K562 (cell line): Measurements from ENCODE around the gene MDM1. TPM values are rescaled to one million over a fixed set of nuclear protein-coding genes. Genes with fewer than 3 reads are reported as not detected.

ENCODE experiments used
- HCFC1 ChIP-seq: IDR thresholded peaks from 2 replicates; pipeline ENCODE4 v1.6.1; 2012; ENCODE audit warnings: low read depth, low read length, improper control_type of control experiment
- HDAC2 ChIP-seq: fragments of 450-650 bp; IDR thresholded peaks from 2 replicates; pipeline ENCODE4 v1.6.1; 2016; ENCODE audit warnings: mild to moderate bottlenecking
- NBN ChIP-seq: fragments of 450-650 bp; IDR thresholded peaks from 2 replicates; pipeline ENCODE4 v1.6.1; 2016; ENCODE audit warnings: low read depth, mild to moderate bottlenecking
- NFE2 ChIP-seq: IDR thresholded peaks from 2 replicates; pipeline ENCODE4 v1.6.1; 2014; ENCODE audit warnings: antibody characterized with exemption, low read depth
- NR2F6 ChIP-seq: fragments of 450-650 bp; formaldehyde crosslinking; IDR thresholded peaks from 2 replicates; pipeline ENCODE4 v1.4.0; 2020; ENCODE audit warnings: mild to moderate bottlenecking
- POLR2G ChIP-seq: fragments of 200-400 bp; formaldehyde crosslinking; IDR thresholded peaks from 2 replicates; pipeline ENCODE4 v1.6.1; 2017; ENCODE audit warnings: low read depth, mild to moderate bottlenecking, antibody characterized with exemption, low read length, moderate library complexity
- TRIM24 ChIP-seq, 2 experiments: fragments of 450-650 bp; IDR thresholded peaks; 2 replicates each; pipeline ENCODE4 v1.6.1; 2016
- ZC3H11A ChIP-seq: IDR thresholded peaks from 2 replicates; pipeline ENCODE4 v1.6.1; 2012; ENCODE audit warnings: low read depth, low read length, improper control_type of control experiment
- polyA plus RNA-seq, 8 experiments: library from polyadenylated mRNA; depleted of rRNA in 4 of 8; stranded (reverse) in 5 of 8; unstranded in 3 of 8; fragments of >200 nt; fragmentation: Nextera tagmentation in 2 of 8; fragmentation: Illumina TruSeq in 1 of 8; extraction: Ambion mirVana in 2 of 8; extraction: Trizol in 1 of 8; gene quantifications; 2 replicates each; pipeline versions ENCODE4 v1.2.1 to v1.2.3, GENCODE V29; 2011 to 2014; ENCODE audit warnings: inconsistent platforms in 1 of 8, missing spikeins in 1 of 8
- total RNA-seq, 7 experiments: library from RNA; depleted of rRNA in 6 of 7; stranded (reverse); fragments of >200 nt in 6 of 7; fragmentation: Illumina TruSeq in 2 of 7; extraction: Trizol in 2 of 7; gene quantifications; 2 replicates each; pipeline versions ENCODE4 v1.2.1 to v1.2.3, GENCODE V29; 2011 to 2021; ENCODE audit warnings: low replicate concordance in 1 of 7
- TF ChIP-seq, protein P1 (sequence below): fragments of 450-650 bp; IDR thresholded peaks from 2 replicates; pipeline ENCODE4 v1.6.1; 2017; ENCODE audit warnings: antibody characterized with exemption
- TF ChIP-seq, protein P2 (sequence below), 2 experiments: fragments of 450-650 bp; IDR thresholded peaks; 2 replicates each; pipeline ENCODE4 v1.6.1; 2016
- TF ChIP-seq, protein P3 (sequence below): sonication (generic); formaldehyde crosslinking; IDR thresholded peaks from 2 replicates; pipeline ENCODE4 v1.8.0; 2022; ENCODE audit warnings: missing genetic modification reagents, mild to moderate bottlenecking, borderline replicate concordance
- TF ChIP-seq, protein P4 (sequence below): fragments of 200-800 bp; sonication (Bioruptor generic); IDR thresholded peaks from 2 replicates; pipeline ENCODE4 v1.6.1; 2017; ENCODE audit warnings: missing genetic modification characterization, missing compliant biosample characterization
- TF ChIP-seq, protein P5 (sequence below): fragments of 200-800 bp; sonication (Bioruptor generic); IDR thresholded peaks from 2 replicates; pipeline ENCODE4 v1.6.1; 2017; ENCODE audit warnings: missing genetic modification characterization, missing compliant biosample characterization

MDM1 gene
- total and polyA plus RNA-seq, 9 of the 15 experiments (the other 6 are each of a cell fraction or from before 2014, with no cell fraction given) = 7.5 to 16.8 (median 13.1) TPM

DNA sequence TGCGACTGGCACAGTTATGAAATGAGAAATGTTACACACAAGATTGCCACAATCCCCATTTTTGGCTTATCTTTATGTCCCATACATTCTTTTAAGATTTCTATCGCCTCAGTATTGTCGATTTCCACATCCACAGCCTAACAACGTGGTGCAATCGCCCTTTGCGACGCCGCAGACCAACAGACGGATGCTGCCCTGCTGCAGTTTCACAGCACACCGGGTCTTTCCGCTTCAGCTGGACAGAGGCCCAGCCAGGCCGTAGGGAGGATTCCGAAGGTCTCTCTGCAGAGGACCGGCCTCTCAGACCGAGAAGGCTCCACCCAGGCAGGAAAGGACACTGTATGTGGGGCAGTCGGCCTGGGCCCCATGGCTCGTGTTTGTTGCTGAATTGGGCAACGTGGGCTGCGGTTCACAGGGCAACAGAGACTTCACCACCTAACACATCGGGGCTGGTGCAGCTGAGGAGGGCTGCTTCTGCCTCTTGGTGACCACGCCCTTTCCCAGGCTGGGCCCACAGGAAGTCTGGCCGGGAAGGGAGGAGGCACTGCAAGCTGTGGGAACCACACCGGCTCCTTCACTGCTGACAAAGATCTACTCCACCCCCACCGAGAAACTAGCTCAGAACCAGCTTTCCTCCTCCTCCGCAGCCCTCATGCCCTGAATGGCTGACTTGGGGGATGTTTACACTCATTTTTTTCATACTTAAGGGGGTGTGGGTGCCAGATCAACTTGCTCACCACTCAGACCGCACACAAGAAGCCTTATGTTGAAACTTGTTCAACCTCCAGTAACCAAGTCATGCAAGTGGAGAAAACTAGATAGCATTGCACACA lies 32.9 kb upstream of the MDM1 start (continued):
- TF ChIP-seq NR2F6 (CRISPR knock-in tag) = no peak
- TF ChIP-seq NFE2 = peak; percentile 37; the same call in 1 of the 2 replicates
- peak; percentile 87 for TF ChIP-seq POLR2G
- TF ChIP-seq, protein P1, sequence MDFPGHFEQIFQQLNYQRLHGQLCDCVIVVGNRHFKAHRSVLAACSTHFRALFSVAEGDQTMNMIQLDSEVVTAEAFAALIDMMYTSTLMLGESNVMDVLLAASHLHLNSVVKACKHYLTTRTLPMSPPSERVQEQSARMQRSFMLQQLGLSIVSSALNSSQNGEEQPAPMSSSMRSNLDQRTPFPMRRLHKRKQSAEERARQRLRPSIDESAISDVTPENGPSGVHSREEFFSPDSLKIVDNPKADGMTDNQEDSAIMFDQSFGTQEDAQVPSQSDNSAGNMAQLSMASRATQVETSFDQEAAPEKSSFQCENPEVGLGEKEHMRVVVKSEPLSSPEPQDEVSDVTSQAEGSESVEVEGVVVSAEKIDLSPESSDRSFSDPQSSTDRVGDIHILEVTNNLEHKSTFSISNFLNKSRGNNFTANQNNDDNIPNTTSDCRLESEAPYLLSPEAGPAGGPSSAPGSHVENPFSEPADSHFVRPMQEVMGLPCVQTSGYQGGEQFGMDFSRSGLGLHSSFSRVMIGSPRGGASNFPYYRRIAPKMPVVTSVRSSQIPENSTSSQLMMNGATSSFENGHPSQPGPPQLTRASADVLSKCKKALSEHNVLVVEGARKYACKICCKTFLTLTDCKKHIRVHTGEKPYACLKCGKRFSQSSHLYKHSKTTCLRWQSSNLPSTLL = no peak
- TF ChIP-seq TRIM24 (IDR thresholded peaks at IDR 0.05) = peak; percentile 31 to 40; a peak in 1 of 4 replicates
- TF ChIP-seq HDAC2 = peak; percentile 90
- TF ChIP-seq NBN = peak; percentile 63; the same call in 1 of the 2 replicates
- TF ChIP-seq, protein P2, sequence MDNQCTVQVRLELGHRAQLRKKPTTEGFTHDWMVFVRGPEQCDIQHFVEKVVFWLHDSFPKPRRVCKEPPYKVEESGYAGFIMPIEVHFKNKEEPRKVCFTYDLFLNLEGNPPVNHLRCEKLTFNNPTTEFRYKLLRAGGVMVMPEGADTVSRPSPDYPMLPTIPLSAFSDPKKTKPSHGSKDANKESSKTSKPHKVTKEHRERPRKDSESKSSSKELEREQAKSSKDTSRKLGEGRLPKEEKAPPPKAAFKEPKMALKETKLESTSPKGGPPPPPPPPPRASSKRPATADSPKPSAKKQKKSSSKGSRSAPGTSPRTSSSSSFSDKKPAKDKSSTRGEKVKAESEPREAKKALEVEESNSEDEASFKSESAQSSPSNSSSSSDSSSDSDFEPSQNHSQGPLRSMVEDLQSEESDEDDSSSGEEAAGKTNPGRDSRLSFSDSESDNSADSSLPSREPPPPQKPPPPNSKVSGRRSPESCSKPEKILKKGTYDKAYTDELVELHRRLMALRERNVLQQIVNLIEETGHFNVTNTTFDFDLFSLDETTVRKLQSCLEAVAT (IDR thresholded peaks at IDR 0.05) = peak in 1 of 2 experiments; percentile 97; a peak in 2 of 4 replicates
- TF ChIP-seq, protein P3, sequence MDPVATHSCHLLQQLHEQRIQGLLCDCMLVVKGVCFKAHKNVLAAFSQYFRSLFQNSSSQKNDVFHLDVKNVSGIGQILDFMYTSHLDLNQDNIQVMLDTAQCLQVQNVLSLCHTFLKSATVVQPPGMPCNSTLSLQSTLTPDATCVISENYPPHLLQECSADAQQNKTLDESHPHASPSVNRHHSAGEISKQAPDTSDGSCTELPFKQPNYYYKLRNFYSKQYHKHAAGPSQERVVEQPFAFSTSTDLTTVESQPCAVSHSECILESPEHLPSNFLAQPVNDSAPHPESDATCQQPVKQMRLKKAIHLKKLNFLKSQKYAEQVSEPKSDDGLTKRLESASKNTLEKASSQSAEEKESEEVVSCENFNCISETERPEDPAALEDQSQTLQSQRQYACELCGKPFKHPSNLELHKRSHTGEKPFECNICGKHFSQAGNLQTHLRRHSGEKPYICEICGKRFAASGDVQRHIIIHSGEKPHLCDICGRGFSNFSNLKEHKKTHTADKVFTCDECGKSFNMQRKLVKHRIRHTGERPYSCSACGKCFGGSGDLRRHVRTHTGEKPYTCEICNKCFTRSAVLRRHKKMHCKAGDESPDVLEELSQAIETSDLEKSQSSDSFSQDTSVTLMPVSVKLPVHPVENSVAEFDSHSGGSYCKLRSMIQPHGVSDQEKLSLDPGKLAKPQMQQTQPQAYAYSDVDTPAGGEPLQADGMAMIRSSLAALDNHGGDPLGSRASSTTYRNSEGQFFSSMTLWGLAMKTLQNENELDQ (CRISPR knock-in tag) = no peak
- 0 out of 2 replicates have a peak, but pooled peaks have one; percentile 44 for TF ChIP-seq ZC3H11A
- TF ChIP-seq, protein P4, sequence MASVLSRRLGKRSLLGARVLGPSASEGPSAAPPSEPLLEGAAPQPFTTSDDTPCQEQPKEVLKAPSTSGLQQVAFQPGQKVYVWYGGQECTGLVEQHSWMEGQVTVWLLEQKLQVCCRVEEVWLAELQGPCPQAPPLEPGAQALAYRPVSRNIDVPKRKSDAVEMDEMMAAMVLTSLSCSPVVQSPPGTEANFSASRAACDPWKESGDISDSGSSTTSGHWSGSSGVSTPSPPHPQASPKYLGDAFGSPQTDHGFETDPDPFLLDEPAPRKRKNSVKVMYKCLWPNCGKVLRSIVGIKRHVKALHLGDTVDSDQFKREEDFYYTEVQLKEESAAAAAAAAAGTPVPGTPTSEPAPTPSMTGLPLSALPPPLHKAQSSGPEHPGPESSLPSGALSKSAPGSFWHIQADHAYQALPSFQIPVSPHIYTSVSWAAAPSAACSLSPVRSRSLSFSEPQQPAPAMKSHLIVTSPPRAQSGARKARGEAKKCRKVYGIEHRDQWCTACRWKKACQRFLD = no peak
- TF ChIP-seq HCFC1 = no peak
- TF ChIP-seq, protein P5, sequence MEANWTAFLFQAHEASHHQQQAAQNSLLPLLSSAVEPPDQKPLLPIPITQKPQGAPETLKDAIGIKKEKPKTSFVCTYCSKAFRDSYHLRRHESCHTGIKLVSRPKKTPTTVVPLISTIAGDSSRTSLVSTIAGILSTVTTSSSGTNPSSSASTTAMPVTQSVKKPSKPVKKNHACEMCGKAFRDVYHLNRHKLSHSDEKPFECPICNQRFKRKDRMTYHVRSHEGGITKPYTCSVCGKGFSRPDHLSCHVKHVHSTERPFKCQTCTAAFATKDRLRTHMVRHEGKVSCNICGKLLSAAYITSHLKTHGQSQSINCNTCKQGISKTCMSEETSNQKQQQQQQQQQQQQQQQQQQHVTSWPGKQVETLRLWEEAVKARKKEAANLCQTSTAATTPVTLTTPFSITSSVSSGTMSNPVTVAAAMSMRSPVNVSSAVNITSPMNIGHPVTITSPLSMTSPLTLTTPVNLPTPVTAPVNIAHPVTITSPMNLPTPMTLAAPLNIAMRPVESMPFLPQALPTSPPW (CRISPR knock-in tag) = peak; percentile 60
